HG03135 (cell line): ENCODE data around the gene COL4A5.
"Not testable (repeated sequence)": the region's sequence is repeated elsewhere in the genome, so short reads cannot be mapped to it uniquely, and the experiment has no call there.

Source experiments
- ATAC-seq: cut with Tn5 transposase; IDR thresholded peaks from one replicate; pipeline ENCODE4 v1.9.1; 2021; ENCODE audit warnings: mild to moderate bottlenecking, moderate library complexity; ENCODE audit not compliant: unreplicated experiment

COL4A5 gene

DNA sequence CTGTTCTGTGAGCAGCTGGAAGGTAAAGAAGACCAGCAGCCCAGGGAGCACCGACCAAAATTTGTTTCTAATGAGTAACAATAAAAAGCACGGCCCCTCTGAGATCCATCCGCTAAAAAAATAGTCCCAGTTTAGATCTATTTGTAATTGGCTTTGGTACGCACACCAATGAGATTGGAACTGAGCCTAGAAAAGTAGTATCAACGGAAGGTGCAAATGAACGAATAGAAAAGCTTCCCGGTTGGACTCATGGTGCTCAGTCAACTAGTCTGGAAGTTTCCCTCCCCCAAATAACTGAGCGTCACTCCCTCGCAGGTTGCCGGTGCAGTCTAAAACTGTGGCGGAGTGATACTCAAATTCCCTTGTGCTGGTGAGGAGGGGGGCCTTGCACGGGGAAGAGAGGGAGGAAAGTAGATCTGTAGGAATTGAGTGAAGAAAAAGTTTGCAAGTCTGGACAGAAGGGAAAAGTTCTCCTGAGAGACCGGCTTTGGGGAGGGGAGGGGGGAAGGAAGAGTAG, at the start of gene COL4A5:
COL4A5 (plus strand) TSS at position 413 of the 517 bp plus-strand sequence. CDS start 288 bp downstream, outside the sequence.
- no peak for ATAC-seq

DNA sequence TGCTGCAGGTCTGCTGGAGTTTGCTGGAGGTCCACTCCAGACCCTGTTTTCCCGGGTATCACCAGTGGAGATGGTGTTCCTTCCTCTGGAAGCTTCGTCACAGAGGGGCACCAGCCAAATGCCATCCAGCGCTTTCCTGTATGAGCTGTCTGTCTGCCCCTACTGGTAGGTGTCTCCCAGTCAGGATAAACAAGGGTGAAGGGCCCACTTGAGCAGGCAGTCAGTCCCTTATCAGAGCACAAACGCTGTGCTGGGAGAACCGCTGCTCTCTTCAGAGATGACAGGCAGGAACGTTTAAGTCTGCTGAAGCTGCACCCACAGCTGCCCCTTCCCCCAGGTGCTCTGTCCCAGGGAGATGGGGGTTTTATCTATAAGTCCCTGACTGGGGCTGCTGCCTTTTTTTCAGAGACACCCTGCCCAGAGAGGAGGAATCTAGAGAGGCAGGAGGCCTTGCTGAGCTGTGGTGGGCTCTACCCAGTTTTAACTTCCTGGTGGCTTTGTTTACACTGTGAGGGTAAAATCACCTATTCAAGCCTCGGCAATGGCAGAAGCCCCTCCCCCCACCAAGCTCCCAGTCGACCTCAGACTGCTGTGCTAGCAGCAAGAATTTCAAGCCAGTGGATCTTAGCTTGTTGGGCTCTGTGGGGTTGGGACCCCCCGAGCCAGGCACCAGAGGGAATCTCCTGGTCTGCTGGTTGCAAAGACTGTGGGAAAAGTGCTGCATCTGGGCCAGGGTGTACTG, 48.5 kb upstream of the COL4A5 start:
- not testable (repeated sequence) for ATAC-seq

DNA sequence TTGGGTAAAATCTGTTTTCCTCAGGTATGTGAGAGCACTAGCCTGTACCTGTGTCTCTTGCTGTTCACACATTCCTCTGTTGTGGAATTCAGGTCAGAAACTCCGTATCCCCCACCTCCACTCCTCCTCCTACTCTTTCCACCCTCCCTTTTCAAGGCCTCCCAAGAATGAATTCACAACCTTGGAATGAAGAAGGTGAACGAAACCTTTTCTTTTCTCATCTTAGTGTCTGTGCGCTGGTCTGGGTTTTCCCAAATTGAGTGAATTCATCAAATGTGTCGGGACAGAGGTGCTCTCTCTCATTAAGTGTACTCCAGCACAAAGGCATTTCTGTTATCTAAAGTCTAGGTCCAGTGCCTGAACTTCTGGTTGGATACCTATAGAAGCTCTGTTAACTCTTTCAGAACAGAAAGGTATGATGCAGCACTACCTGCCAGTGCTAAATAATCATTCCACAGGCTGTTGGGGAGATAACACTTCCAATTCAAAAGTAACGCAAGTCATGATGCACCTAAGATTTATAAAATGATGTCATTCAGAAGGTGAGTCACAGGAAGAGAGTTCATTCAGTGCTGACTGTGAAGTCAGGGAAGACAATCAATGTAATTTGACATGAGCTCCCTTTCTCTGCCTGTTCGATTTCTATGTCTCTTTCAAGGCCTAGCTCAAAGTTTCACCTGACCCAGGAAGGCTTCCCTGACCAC, 43.3 kb upstream of the COL4A5 start:
- ATAC-seq, result no peak

DNA sequence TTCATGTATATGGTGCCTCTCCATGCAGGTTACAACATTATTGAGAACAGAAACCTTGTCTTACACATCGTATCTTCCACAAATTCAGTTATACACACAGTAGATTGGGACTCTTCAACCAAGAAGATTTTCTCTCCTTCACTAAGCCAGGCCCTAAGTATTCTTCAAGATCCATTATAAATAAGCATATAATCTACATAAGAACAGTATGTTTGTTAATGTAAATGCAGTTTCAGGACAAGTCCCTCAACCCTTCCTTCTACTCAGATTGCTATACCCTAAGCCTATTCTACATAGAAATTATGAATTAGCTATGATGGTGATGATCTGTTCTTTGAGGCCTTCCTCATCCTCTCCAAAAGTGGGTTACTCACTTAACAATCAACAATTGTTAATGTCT, 42.7 kb upstream of the COL4A5 start:
- no peak for ATAC-seq

DNA sequence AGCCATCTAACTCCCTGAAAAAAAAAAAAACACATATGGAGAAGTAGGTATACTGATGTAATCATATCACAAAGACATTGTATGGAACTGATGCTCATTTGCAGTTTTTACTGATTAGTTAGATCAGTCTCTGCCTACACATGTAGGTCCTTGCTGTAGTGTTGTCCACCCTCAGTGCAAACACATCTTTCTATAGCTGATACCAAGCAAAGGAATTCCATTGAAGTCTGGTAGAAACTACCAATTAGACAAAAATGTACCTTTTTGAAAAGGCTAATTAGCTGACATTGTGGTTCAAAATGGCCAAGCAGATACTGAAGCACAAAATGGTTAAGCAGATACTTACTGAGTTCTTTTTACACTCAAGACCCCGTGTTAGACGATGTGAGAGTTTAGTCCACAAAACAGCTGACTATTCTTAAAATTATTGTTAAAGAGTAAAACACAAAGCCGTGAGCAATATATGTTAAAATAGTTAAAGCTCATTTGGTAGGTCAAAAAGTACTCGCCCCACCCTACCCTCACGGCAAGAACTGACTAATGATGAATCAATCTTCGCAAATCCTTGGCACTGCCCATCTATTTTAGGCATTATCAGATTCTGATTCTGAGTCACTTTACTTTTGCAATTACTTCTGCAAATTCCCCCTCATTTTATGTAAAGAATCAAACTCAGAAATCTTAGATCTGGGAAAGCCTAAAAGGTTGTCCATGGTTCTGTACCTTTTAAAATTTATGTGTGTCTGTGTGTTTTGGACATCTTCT, 41.8 kb upstream of the COL4A5 start:
- ATAC-seq, result no peak

DNA sequence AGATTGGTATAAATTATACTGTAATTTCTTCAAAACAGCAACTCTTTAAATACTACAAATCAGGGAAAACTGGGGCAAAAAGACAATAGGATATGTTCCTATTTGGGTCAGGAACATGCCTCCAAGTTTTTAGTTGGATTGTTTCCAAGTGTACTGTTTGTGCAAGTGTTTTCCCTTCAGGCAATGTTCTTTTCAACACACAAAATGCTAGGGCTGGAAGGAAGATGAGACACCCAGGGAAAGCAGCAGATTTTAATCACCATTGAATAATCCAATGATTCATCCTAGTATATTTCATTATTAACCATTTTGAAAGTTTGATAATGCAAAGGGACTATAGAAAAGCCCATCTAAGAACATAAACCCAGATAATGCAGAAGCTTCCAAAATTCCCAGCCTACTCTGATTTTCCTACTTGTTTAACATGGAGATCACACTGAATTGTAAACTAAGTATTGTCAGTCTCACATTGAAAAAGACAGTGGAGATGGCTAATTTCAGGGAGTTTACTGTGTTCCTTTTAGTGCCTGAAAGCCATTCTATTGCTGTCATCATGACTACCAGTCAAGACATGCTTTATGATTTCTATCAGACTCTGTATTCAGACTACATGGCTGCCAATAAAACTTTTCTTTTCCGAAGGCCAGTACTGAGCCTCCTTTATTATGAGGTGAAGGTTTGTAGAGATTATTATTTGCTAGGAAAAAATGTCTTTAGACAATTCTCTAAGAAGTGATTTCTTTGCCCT, 40.0 kb upstream of the COL4A5 start:
- no peak for ATAC-seq

DNA sequence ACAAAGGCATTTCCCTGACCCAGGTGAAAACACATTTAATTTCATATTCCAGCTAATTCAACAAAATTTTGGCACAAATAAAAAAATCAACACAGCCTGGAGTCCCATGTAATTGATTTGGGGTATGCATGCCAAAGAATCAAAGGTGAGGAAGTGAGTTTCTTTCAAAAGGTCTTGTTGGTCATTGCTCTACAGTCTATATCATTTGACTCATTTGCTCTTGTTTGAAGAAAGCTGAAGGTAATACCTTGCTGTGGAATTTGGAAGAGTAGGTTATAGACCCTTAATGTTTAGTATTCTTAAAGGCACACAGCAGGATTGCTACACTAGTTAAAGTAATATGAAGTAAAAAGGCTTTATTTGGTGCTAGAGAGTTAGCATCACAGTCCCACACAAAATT, 26.9 kb upstream of the COL4A5 start:
- no peak for ATAC-seq

DNA sequence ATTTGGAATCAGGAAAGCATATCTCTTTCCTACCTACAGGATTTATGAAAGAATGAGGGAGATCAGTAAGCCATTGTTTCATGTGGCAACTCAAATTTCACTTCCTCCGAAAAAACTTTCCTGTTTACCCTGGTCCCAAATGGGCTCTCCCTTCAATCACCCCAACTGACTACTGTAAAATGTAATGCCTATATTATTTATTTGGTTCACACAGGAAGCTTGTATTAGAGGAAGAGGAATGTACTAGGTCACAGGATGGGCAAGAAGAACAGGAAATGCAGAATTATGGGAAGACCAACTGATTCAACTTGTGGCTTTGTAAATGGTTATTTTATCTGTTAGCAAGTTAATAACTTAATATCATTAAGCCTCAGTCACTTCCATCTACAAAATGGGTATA, 24.5 kb upstream of the COL4A5 start:
- no peak for ATAC-seq

DNA sequence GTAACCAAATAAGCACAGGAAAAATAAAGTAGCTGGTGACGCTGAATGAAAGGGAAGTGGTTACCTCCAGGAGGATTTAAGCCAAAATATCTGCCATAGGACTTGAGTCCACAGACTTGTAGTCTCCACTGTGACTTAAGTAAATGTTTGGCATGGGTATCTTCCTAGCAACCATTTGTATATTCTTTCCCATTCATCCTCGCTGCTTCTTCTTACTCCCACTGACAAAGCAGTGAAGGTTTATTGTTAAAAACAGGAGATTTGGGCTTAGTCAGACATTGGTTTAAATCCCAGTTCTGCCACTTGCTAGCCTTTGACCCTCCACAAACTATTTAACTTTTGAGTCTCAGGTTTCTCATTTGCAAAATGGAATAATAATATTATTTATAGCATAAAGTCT, 23.7 kb upstream of the COL4A5 start:
- no peak for ATAC-seq

DNA sequence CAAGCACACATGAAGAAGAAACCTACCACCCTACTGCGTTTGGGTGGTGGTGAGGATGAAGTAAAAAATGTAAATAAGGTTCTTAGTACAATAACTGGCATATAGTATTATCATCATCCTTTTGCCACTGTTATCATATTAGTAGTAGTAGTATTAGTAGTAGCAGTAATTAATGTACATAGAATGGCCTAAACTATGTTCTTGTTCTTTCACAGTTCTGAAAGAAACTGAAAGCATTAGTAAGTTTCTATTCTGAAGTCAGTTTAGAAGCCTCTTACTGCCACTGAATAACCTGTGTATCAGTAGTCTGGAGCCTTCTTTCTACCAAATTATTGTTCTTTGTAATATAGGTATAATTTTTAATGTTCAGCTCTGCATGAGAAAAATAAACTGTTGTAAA, 22.4 kb upstream of the COL4A5 start:
- ATAC-seq, result no peak

DNA sequence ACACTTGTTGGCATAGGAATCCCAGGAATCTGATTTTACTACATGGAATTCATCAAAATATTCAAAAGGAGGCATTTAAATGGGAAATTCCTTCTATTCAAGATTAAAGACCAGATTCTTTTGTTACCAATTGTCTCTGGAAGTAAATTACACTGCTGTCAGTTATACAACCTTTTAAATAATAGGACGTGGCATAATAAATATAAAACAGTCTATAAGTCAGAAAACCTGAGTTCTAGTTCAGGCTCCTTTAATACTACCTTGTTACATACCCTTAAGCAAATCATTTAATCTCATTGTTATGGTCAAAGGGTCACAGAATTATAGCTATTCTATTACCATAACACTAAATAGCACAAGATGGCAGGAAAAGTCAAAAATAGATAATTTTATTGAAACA, 20.2 kb upstream of the COL4A5 start:
- no peak for ATAC-seq

DNA sequence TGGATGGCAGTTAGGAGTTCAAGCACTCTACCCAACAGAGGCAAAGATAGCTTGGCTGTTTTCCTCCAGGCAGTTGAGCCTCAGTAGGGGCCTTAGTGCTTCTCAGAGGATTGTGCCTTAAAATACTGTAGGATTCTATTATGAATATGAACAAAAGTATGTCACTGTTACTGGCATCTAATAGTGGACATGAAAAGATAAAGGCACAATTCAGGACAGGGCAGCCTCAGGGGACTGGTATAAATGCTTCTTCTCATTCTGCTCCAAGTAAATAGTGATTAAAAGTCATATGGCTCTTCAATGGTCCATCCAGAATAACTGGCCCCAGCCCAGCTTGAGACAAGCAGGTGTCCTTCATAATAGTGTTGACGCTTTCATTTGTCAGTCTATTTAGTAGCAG, 19.2 kb upstream of the COL4A5 start:
- no peak for ATAC-seq

DNA sequence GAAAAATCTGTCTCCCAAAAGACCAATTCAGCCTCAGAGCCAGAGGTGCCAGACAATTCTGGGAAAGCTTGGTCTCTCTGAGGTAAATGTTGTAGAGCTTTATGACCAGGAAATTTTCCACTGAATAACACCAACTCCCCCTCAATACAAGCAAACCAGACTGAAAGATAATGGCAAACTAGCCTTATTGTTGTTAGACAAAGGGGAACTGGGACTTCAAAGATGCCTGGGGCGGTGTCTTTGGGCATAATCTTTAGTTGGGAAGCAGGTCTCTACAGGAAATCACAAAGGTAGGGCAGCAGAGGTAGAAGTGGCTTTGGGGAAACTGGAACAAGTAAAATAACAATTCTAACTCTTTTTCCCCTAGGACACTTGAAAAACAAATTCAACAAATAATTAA, 13.4 kb upstream of the COL4A5 start:
- ATAC-seq, result no peak

DNA sequence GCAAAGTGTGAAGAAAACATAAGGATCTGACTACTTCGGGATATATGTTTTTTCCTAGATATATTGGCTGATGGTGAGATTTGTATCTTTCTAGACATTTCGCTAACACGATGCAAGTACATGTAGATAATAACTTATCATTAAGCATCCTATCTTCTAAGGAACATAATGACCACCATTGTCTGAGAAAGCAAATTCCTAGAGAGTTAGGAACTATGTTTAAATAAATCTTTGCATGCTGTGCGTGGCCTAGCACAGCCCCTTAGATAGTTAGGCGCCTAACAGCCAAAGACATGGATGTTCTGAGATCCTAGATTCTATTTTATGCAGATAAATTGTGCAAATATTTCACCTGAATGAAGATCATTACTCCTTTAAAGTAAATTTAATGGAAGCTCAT, 4.4 kb upstream of the COL4A5 start:
- ATAC-seq, result no peak

DNA sequence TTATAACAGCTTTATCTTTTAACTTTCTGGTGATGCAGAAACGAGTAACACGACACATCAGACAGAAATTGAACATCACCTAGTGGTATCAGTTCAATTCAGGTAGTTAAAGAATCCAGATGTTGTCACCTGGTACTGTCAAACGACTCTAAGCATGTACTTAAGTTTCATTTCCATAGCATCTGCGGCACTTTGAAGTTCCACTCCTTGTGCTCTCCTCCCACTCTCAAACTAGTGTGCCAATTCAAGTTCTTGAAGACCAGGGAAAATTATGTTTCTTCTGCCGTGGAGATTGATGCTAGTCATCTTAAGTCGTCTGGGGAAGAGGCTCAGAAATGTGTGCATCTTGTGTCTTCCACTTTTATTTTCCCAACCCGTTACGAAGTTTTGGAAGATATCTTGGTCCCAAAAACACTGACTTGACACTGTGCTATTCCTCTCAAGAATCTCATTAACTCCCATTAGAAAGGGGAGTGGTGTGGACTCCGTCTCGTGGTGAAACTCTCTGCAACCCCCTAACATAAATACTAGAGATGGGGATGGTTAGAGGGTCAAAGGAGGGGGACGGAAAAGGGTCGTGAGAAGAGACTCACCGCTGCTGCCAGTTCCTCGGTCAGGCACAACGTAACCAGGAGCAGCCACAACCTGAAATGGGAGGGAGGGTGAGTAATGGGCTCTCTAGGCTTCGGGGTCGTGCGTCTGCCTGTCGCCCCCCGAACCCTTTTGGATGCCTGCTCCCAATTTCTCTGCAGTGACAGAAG, 2.1 kb upstream of the COL4A5 start:
- ATAC-seq, result no peak

DNA sequence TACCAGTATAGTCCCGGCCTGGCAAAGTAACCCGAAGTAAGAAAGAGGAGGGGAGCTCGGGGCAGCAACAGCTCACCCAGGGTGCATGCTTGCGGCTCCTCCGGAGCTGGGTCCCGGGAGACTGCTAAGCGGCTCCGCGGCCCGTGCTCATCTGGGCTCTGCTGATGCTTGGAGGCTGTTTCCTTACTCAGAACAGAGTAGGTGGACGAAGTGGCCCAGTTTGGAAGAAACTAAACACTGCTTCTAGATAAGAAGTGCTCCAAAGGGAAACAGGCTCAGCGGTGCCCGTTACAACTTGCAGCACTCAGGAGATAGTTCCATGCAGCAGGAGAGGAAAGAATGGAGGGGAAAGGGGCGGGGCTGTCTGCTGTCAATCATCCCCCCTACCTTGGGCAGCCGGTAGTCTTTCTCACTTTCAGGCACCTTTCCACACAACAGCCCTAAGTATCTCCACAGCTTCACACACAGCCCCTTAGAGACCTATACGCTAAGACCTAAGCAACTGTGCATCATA, 1.5 kb upstream of the COL4A5 start, which contains the start of gene COL4A6:
COL4A6 (minus strand) TSS at position 313 of the 514 bp plus-strand sequence; CDS start at position 87, 226 bp downstream.
- no peak for ATAC-seq

DNA sequence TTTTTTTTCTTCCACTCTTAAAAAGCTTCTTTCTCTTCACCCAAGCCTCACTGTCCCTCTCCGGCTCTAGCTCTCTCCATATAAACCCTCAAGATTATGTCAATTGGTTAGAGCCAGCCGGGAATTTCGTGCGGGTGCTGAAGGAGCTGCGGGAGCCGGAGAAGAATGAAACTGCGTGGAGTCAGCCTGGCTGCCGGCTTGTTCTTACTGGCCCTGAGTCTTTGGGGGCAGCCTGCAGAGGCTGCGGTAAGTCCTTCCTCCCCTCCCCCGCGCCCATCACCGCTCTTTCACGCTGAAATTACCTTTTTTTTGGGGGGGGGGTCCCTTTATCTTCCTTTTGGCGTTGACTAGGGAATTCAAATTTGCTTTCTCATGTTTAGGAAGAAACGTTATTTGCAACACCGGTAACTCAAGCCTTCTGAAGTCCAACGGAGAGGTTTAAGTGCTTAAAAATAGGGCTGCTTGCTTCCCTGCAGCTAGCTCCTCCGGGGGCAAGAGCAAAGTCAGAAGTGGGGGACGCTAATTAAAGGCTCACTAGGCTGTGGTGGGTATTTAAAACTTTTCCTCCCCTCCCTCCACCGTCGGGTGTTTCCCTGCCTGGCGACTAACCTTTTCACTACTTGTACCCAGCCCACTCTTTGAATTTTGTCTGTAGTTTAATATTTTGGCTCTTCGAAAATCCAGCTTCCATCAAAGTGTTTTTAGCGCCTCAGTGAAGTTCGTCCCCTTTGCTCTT, 491 bp downstream of the COL4A5 start:
- ATAC-seq, result no peak

DNA sequence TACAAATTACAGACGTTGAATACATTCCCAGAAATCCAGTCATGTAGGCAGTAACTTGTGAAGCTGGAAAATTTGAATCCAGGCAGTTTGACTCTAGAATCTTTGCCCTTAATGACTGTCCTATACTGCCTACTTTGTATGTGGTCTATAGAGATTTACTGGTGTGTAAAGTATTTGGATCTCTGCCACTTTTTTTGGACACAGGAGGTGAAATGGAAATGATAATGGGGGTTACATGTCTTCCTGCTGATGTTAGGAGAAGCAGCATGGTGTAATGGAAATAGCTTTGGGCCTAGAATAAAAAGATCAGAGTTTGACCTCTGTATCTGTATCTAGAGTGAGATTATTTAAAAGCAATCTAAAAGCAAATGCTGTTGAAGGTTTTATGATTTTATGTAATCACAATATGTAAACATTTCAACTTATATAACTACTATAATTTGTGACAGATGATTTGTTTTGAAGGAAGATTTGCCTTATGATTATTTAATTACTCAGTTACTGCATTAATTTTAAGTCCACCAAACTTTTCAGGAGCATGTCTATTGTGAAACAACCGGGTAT, 3.3 kb downstream of the COL4A5 start:
- no peak for ATAC-seq

DNA sequence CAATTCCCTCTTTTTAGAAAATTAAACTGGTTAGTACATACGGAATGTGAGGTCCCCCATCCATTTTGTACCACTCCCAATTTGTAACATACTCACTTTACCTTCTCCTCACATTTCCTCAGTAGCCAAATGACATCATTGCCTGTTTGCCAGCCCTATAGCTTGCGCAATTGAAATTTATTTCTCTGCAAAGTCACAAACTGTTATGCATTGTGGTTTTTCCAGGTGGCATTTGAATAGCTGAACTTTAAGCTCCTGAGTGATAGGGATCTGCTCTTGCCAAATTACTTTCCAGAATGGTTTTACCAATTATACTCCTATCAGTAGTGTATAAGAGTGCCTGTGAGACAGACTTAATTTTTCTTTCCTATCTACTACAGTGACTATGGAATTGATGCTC, 7.7 kb downstream of the COL4A5 start:
- ATAC-seq, result no peak
